Astrocyte (in vitro differentiated cells and primary cell): ENCODE data around the gene AMPH. TPM values are rescaled to one million over a fixed set of nuclear protein-coding genes. Genes with fewer than 3 reads are reported as not detected.

ENCODE experiments used
- DNase-seq: peaks from one replicate; pipeline ENCODE4 v3.0.0-alpha.2; 2010; ENCODE audit warnings: low read depth
- FAIRE-seq: peaks from 2 replicates; lab custom pipeline; 2011; peaks lifted over from hg19 to GRCh38; lab: Jason Lieb, UNC
- H2AFZ ChIP-seq: 2 replicates; pipeline ENCODE4 v1.6.0; 2012; ENCODE audit warnings: low read depth, low read length, inconsistent platforms
- H3K27ac ChIP-seq: 2 replicates; pipeline ENCODE4 v1.5.1; 2011; ENCODE audit warnings: low read depth, low read length, inconsistent platforms
- H3K27me3 ChIP-seq: 2 replicates; pipeline ENCODE4 v1.6.0; 2011; ENCODE audit warnings: low read length, inconsistent platforms; ENCODE audit not compliant: insufficient read depth
- H3K36me3 ChIP-seq: 2 replicates; pipeline ENCODE4 v1.5.1; 2011; ENCODE audit warnings: low read length, inconsistent platforms; ENCODE audit not compliant: insufficient read depth
- H3K4me1 ChIP-seq: 2 replicates; pipeline ENCODE4 v1.5.1; 2011; ENCODE audit warnings: low read length, inconsistent platforms; ENCODE audit not compliant: insufficient read depth
- H3K4me2 ChIP-seq: 2 replicates; pipeline ENCODE4 v1.6.0; 2012; ENCODE audit warnings: low read length, inconsistent platforms
- H3K4me3 ChIP-seq: 2 replicates; pipeline ENCODE4 v1.5.1; 2011; ENCODE audit warnings: low read depth, mild to moderate bottlenecking, low read length, inconsistent platforms; ENCODE audit not compliant: insufficient read depth
- H3K79me2 ChIP-seq: 2 replicates; pipeline ENCODE4 v1.6.0; 2012; ENCODE audit warnings: mild to moderate bottlenecking, low read length, inconsistent platforms; ENCODE audit not compliant: insufficient read depth
- H3K9ac ChIP-seq: 2 replicates; pipeline ENCODE4 v1.6.0; 2012; ENCODE audit warnings: mild to moderate bottlenecking, low read length, inconsistent platforms
- H3K9me3 ChIP-seq: 2 replicates; pipeline ENCODE4 v1.5.1; 2012; ENCODE audit warnings: low read depth, mild to moderate bottlenecking, low read length, inconsistent platforms; ENCODE audit not compliant: insufficient read depth
- H4K20me1 ChIP-seq: 2 replicates; pipeline ENCODE4 v1.6.0; 2012; ENCODE audit warnings: low read length, inconsistent platforms; ENCODE audit not compliant: insufficient read depth
- H3K27ac Mint-ChIP-seq: one replicate; pipeline ENCODE4 v1.8.0; 2021; ENCODE audit warnings: mild to moderate bottlenecking, mixed read lengths; ENCODE audit not compliant: unreplicated experiment
- H3K27me3 Mint-ChIP-seq: one replicate; pipeline ENCODE4 v1.8.0; 2021; ENCODE audit warnings: low read depth, mixed read lengths; ENCODE audit not compliant: unreplicated experiment
- H3K36me3 Mint-ChIP-seq: one replicate; pipeline ENCODE4 v1.8.0; 2021; ENCODE audit warnings: low read depth, mixed read lengths; ENCODE audit not compliant: unreplicated experiment
- H3K4me1 Mint-ChIP-seq: one replicate; pipeline ENCODE4 v1.8.0; 2021; ENCODE audit warnings: low read depth, mixed read lengths; ENCODE audit not compliant: unreplicated experiment
- H3K4me3 Mint-ChIP-seq: one replicate; pipeline ENCODE4 v1.8.0; 2021; ENCODE audit warnings: mild to moderate bottlenecking, moderate library complexity, mixed read lengths; ENCODE audit not compliant: unreplicated experiment
- H3K9me3 Mint-ChIP-seq: one replicate; pipeline ENCODE4 v1.8.0; 2021; ENCODE audit warnings: mild to moderate bottlenecking, mixed read lengths; ENCODE audit not compliant: unreplicated experiment
- EZH2 ChIP-seq: IDR thresholded peaks from 2 replicates; pipeline ENCODE4 v1.6.1; 2012; ENCODE audit warnings: mild to moderate bottlenecking, low read length, inconsistent platforms; ENCODE audit not compliant: insufficient read depth
- total RNA-seq: library from RNA; stranded (reverse); gene quantifications from 2 replicates; pipeline ENCODE4 v1.2.1, GENCODE V29; 2021
- TF ChIP-seq, protein P1 (sequence below): IDR thresholded peaks from 2 replicates; pipeline ENCODE4 v1.5.1; 2011; ENCODE audit warnings: low read depth, mild to moderate bottlenecking, inconsistent platforms, low read length, moderate library complexity; ENCODE audit not compliant: insufficient read depth

AMPH gene
- total RNA-seq, 1 donor from 2014 or later = 2.9 TPM

DNA sequence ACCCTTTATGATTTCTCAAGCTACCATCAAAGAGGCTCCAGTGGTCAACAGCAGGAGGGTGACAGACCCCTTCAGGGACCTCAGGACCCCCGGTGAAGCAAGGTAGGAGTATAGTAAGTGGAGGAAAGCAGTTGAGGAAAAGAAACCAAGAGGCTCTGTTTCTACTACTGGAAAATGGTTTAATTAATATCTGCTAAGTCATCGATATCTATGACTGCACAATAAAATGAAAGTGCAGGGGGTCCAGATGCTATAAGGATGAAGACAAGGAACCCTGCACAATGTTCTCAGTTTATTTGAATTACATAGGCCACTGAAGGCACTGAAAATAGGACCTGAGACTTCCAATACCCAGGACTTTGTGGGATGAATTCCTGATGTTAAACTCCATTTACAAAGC is 23.7 kb downstream of the AMPH start:
- Histone ChIP-seq H3K9me3 (no peaks in the 10 kb centered on the region), H3K4me1 (no peaks in the 10 kb centered on the region), H3K36me3 (no peaks in the 10 kb centered on the region), H3K27me3 (no peaks in the 10 kb centered on the region), H4K20me1 (no peaks in the 10 kb centered on the region), H3K27ac (no peak overlapping the region), H3K4me3 (no peak overlapping the region), H3K4me2 (no peak overlapping the region), H3K9ac (no peak overlapping the region), H3K79me2 (no peaks in the 10 kb centered on the region), H2AFZ (no peak overlapping the region)
- DNase-seq (no peak), FAIRE-seq (no peak)
- Mint-ChIP-seq H3K4me3 (no peak overlapping the region), H3K36me3 (no peaks in the 10 kb centered on the region), H3K9me3 (no peaks in the 10 kb centered on the region), H3K27ac (no peak overlapping the region), H3K4me1 (no peaks in the 10 kb centered on the region), H3K27me3 (peaks cover 4% of the 10 kb centered on the region)
- TF ChIP-seq, protein P1, sequence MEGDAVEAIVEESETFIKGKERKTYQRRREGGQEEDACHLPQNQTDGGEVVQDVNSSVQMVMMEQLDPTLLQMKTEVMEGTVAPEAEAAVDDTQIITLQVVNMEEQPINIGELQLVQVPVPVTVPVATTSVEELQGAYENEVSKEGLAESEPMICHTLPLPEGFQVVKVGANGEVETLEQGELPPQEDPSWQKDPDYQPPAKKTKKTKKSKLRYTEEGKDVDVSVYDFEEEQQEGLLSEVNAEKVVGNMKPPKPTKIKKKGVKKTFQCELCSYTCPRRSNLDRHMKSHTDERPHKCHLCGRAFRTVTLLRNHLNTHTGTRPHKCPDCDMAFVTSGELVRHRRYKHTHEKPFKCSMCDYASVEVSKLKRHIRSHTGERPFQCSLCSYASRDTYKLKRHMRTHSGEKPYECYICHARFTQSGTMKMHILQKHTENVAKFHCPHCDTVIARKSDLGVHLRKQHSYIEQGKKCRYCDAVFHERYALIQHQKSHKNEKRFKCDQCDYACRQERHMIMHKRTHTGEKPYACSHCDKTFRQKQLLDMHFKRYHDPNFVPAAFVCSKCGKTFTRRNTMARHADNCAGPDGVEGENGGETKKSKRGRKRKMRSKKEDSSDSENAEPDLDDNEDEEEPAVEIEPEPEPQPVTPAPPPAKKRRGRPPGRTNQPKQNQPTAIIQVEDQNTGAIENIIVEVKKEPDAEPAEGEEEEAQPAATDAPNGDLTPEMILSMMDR = no peak
- TF ChIP-seq EZH2 = no peak

DNA sequence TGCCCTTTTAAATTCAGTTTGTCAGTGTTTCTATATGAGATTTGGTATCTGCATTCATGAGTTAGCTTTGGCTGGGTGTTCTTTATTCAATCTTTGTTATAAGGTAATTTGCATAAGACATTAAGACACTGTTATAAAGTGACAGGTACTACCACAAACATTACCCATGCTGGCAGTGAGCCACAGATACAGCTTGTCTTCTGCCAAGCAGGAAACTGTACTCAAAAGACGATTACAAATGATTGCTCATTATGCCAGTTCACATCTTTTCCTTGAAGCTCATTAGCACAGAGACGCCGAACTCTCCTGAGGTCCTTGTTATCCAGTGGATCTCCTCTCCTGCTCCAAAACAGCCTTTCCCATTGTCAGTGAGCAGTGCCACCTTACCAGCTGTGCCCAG is 30.4 kb downstream of the AMPH start:
- no peak for TF ChIP-seq EZH2
- TF ChIP-seq, protein P1 = no peak
- H3K9ac ChIP-seq = no peak overlapping the region
- no peaks in the 10 kb centered on the region for H3K36me3 Mint-ChIP-seq
- H3K27ac Mint-ChIP-seq = no peak overlapping the region
- H3K4me2 ChIP-seq = no peak overlapping the region
- no peaks in the 10 kb centered on the region for H3K9me3 Mint-ChIP-seq
- H3K27me3 ChIP-seq = no peaks in the 10 kb centered on the region
- H4K20me1 ChIP-seq = no peaks in the 10 kb centered on the region
- DNase-seq (no peak), FAIRE-seq (no peak)
- H3K79me2 ChIP-seq = no peaks in the 10 kb centered on the region
- H3K9me3 ChIP-seq = no peaks in the 10 kb centered on the region
- H3K36me3 ChIP-seq = no peaks in the 10 kb centered on the region
- no peak overlapping the region for H3K4me3 Mint-ChIP-seq
- H3K4me1 Mint-ChIP-seq = no peaks in the 10 kb centered on the region
- no peaks in the 10 kb centered on the region for H3K4me1 ChIP-seq
- no peak overlapping the region for H3K27ac ChIP-seq
- peaks cover 4% of the 10 kb centered on the region for H3K27me3 Mint-ChIP-seq
- no peak overlapping the region for H2AFZ ChIP-seq
- H3K4me3 ChIP-seq = no peak overlapping the region

DNA sequence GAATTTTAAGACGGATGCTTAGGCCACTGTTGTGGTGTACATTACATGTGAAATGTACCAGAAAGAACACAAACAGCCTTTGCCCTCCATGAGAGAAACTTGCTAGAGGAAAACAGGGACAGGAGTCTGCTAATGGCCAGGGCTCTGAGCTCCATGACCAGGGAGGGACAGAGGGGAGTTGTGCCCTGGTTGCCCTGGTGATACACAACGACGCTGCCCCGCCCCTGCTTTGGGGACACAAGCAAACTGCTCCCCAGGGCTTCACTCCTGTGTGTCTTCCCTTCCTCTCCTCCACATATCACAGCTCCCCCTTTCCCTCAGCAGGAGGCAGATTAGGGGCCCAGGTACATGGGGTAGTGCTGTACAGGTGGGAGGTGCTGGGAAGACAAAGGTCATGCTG is 36.2 kb downstream of the AMPH start:
- H3K4me3 Mint-ChIP-seq = no peak overlapping the region
- no peaks in the 10 kb centered on the region for H3K27me3 ChIP-seq
- H3K9me3 Mint-ChIP-seq = no peaks in the 10 kb centered on the region
- H3K4me3 ChIP-seq = no peak overlapping the region
- H2AFZ ChIP-seq = no peak overlapping the region
- no peaks in the 10 kb centered on the region for H3K36me3 ChIP-seq
- H3K4me1 Mint-ChIP-seq = no peaks in the 10 kb centered on the region
- H3K27me3 Mint-ChIP-seq = peaks cover 2% of the 10 kb centered on the region
- H3K27ac ChIP-seq = no peak overlapping the region
- TF ChIP-seq, protein P1 = no peak
- no peak for TF ChIP-seq EZH2
- no peak overlapping the region for H3K4me2 ChIP-seq
- H3K79me2 ChIP-seq = no peaks in the 10 kb centered on the region
- FAIRE-seq (no peak), DNase-seq (no peak)
- H4K20me1 ChIP-seq = no peaks in the 10 kb centered on the region
- peaks cover 2% of the 10 kb centered on the region for H3K36me3 Mint-ChIP-seq
- no peaks in the 10 kb centered on the region for H3K4me1 ChIP-seq
- H3K9ac ChIP-seq = no peak overlapping the region
- H3K9me3 ChIP-seq = no peaks in the 10 kb centered on the region
- no peak overlapping the region for H3K27ac Mint-ChIP-seq
